Glutamatergic neuron (in vitro differentiated cells): ENCODE results near the gene PRICKLE3. TPM values are rescaled to one million over a fixed set of nuclear protein-coding genes. Genes with fewer than 3 reads are reported as not detected.

Experiments
- DNase-seq: peaks from one replicate; pipeline ENCODE4 v3.0.0; 2022
- H3K27ac Mint-ChIP-seq: one replicate; pipeline ENCODE4 v1.8.0; 2020; ENCODE audit warnings: mild to moderate bottlenecking, mixed read lengths, inconsistent platforms; ENCODE audit not compliant: unreplicated experiment
- H3K27me3 Mint-ChIP-seq: one replicate; pipeline ENCODE4 v1.8.0; 2020; ENCODE audit warnings: mild to moderate bottlenecking, moderate library complexity, mixed read lengths, inconsistent platforms; ENCODE audit not compliant: unreplicated experiment
- H3K36me3 Mint-ChIP-seq: one replicate; pipeline ENCODE4 v1.8.0; 2020; ENCODE audit warnings: mild to moderate bottlenecking, mixed read lengths, inconsistent platforms; ENCODE audit not compliant: unreplicated experiment
- H3K4me1 Mint-ChIP-seq: one replicate; pipeline ENCODE4 v1.8.0; 2020; ENCODE audit warnings: mild to moderate bottlenecking, low read depth, mixed read lengths, inconsistent platforms; ENCODE audit not compliant: unreplicated experiment
- H3K4me3 Mint-ChIP-seq: one replicate; pipeline ENCODE4 v1.8.0; 2020; ENCODE audit warnings: mild to moderate bottlenecking, mixed read lengths, inconsistent platforms; ENCODE audit not compliant: unreplicated experiment
- H3K9me3 Mint-ChIP-seq: one replicate; pipeline ENCODE4 v1.8.0; 2020; ENCODE audit warnings: mild to moderate bottlenecking, moderate library complexity, mixed read lengths, inconsistent platforms; ENCODE audit not compliant: unreplicated experiment
- CTCF ChIP-seq: fragments of 200-600 bp; sonication (generic); IDR thresholded peaks from one replicate; pipeline ENCODE4 v1.5.0; 2021; ENCODE audit not compliant: partially characterized antibody, unreplicated experiment
- long read RNA-seq: library from polyadenylated mRNA; unstranded; transcript quantifications from one replicate; pipeline ENCODE4 v2.0.0, GENCODE V29; 2020; ENCODE audit not compliant: unreplicated experiment
- total RNA-seq: library from RNA; stranded (reverse); fragmentation: NEBNext Ultra II Directional; extraction: Animal tissue kit (Norgen Biotek cat#: 25700); gene quantifications from one replicate; pipeline ENCODE4 v1.2.1, GENCODE V29; 2021; ENCODE audit not compliant: unreplicated experiment

The PRICKLE3 gene
- 1.6 TPM for total RNA-seq
- long read RNA-seq, result 0 reads

DNA sequence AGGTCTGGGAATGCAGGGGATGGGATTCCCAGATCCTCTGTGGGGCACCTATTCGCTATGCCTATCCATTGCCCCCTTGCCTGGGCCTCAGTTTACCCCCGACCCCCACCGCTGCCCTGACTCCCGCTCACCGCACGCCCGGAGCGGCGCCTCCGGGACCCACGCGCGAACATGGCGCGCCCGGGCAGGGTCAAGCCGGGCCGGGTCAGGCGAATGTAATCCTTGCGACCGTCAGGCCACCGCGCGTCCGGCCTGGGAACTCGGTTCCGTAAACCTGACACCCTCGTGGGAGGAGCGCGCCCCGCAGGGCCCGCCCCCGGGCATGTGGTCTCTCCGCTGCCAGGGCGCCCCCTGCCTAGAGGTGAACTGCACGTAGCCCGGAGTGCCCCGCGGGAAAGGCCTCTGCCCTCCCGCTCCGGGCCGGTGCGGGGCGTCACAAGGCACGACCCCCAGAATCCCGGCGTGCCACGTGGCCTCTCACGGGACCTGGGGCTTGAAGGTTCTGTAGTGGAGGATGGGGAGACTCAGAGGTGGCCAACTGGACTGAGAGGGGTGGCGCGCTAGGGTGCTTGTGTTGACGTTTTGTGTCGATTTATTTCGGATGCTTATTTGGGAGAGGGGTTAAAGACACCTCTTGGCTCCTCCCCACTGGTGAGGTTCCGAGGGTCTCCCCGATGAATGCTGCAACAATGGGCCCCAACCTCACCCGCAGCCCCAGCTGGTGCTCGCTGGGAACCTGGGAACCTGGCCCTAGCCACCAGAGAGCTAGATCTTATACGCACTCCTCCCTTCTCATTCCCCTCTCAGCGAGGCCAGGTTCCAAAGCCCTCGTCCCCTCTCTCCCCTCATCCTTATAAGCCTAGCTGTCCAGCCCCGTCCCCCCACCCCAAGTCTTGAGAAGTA is at the start of gene PRICKLE3:
Gene PRICKLE3, minus strand, starts transcription at position 249 of the 903 bp plus-strand sequence. Its CDS starts 76 bp downstream, at position 173.
- Mint-ChIP-seq H3K27ac (peak within 1 kb of the TSS; percentile 5), H3K9me3 (peaks cover 10% of the 10 kb centered on the region)

GRCh38 chrX:49233887-49234555 is 47.8 kb upstream of the PRICKLE3 start:
- Mint-ChIP-seq H3K9me3 (peaks cover 4% of the 10 kb centered on the region), H3K27me3 (peaks cover 2% of the 10 kb centered on the region), H3K36me3 (no peaks in the 10 kb centered on the region), H3K4me1 (no peaks in the 10 kb centered on the region), H3K27ac (no peak overlapping the region), H3K4me3 (no peak overlapping the region)
- no peak for TF ChIP-seq CTCF
- DNase-seq, result no peak

More for the DNA sequence above, at the start of gene PRICKLE3:
- Mint-ChIP-seq H3K4me3 (peak within 1 kb of the TSS; percentile 30), H3K36me3 (no peaks in the 10 kb centered on the region), H3K4me1 (peaks cover 3% of the 10 kb centered on the region), H3K27me3 (peaks cover 11% of the 10 kb centered on the region)
- TF ChIP-seq CTCF, result peak; percentile 10
- peak; percentile 63 for DNase-seq

DNA sequence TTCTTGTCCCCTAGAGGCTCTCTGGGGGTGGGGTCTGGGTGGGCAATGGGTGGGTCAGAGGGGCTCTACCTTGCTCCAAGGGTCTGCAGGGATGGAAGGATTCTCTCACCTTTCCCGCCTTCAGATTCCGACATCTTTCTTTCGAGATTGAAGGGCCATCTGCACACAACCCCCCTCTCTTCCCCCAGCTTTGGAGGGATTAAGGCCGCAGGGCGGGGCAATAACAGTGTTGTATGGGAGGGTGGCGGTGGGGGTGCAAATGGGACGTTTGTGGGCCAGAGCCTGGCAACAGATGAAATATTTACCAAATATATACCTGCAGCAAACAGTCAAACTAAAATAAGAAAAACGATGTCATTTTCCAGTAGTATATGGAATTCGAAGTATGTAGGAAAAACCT is 47.0 kb upstream of the PRICKLE3 start, which contains the start of gene CACNA1F:
Gene CACNA1F, minus strand, starts transcription at position 165 of the 400 bp plus-strand sequence. Its CDS starts 31 bp downstream, at position 134.
- no peak within 1 kb of the TSS for H3K4me3 Mint-ChIP-seq
- H3K27ac Mint-ChIP-seq, result no peak within 1 kb of the TSS
- no peaks in the 10 kb centered on the region for H3K4me1 Mint-ChIP-seq
- TF ChIP-seq CTCF, result no peak
- H3K27me3 Mint-ChIP-seq, result peaks cover 2% of the 10 kb centered on the region
- H3K9me3 Mint-ChIP-seq, result peaks cover 4% of the 10 kb centered on the region
- H3K36me3 Mint-ChIP-seq, result no peaks in the 10 kb centered on the region
- DNase-seq, result no peak

GRCh38 chrX:49232525-49232924 is 46.4 kb upstream of the PRICKLE3 start:
- H3K4me3 Mint-ChIP-seq, result no peak overlapping the region
- no peak overlapping the region for H3K27ac Mint-ChIP-seq
- no peak for DNase-seq
- H3K9me3 Mint-ChIP-seq, result peaks cover 6% of the 10 kb centered on the region
- no peak for TF ChIP-seq CTCF
- H3K36me3 Mint-ChIP-seq, result no peaks in the 10 kb centered on the region
- no peaks in the 10 kb centered on the region for H3K4me1 Mint-ChIP-seq
- peaks cover 2% of the 10 kb centered on the region for H3K27me3 Mint-ChIP-seq
